Heart left ventricle (tissue), 13 donors: ENCODE results near the gene SLC14A1.

ENCODE experiments used
- POLR2A ChIP-seq, 2 donors: fragments of 450-650 bp; IDR thresholded peaks; one replicate each; pipeline ENCODE4 v1.6.1; 2017; ENCODE audit warnings: antibody characterized with exemption in 2 of 2, mild to moderate bottlenecking in 2 of 2, moderate library complexity in 2 of 2
- TF ChIP-seq, protein P1 (sequence below), 12 donors: fragments of 200-600 bp; sonication (generic) in 4 of 12; IDR thresholded peaks; one replicate each; pipeline versions ENCODE4 v1.5.0 to v1.8.0; 2018 to 2022; ENCODE audit warnings: antibody characterized with exemption in 12 of 12, mild to moderate bottlenecking in 5 of 12
- donor health status: ischemic (EF 13 %, LVEDD 7.1; RV severe dilation, severe dysfunction).
- donor health status: DM: no; HTN: yes; CAD: no.
- donor health status: DM: no; HTN: no; CAD: no.
- donor health status: ischemic (EF 25% LVEDD 6.9; RV normal size, moderate dysfunction).
- donor health status: ischemic (EF 25% LVEDD 5.7; RV mildly dilated, moderate dysfunction).
- donor health status: ischemic (EF 35%, LVEDD 5.7; RV mildly dilated, moderate dysfunction).
- donor health status: nonischemic (EF 11% LVEDD 7.7; RV severe dilation, severe dysfunction).
- donor health status: DM: yes; HTN: yes; CAD: no.
- donor health status: PGD.
- donor health status: ischemic (EF 29% LVEDD 5.4; RV normal size, mild dysfunction).
- donor health status: nonischemic (EF 23%, LVEDD 6.1; RV moderate dilation, normal function).

DNA sequence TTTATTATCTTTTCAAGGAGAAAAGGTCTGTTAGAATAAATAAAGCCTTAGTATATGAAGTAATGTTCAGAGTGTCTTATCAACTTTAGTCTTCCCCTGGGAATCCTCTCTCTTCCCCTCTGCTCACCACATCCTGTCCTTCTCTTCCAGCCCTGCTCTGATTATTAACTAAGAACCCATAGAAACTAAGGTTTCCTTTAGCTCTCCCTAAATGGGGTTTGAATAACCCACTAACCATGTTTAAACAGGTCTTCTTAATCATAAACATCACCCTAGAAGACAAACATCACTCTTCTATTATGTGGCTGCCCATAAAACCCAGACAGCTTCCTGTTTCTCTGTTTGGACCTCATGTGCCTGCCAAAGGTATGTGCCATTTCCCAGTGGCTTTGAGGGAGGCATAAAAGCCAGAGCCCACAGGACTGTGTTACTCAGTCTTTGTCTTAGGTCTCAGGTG lies 50.1 kb downstream of the SLC14A1 start:
- TF ChIP-seq, protein P1, sequence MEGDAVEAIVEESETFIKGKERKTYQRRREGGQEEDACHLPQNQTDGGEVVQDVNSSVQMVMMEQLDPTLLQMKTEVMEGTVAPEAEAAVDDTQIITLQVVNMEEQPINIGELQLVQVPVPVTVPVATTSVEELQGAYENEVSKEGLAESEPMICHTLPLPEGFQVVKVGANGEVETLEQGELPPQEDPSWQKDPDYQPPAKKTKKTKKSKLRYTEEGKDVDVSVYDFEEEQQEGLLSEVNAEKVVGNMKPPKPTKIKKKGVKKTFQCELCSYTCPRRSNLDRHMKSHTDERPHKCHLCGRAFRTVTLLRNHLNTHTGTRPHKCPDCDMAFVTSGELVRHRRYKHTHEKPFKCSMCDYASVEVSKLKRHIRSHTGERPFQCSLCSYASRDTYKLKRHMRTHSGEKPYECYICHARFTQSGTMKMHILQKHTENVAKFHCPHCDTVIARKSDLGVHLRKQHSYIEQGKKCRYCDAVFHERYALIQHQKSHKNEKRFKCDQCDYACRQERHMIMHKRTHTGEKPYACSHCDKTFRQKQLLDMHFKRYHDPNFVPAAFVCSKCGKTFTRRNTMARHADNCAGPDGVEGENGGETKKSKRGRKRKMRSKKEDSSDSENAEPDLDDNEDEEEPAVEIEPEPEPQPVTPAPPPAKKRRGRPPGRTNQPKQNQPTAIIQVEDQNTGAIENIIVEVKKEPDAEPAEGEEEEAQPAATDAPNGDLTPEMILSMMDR (IDR thresholded peaks at IDR 0.05) = no peak
- TF ChIP-seq POLR2A (IDR thresholded peaks at IDR 0.05) = no peak
